NOMO-1 treated with dmso at 0.1 percent for 144 hours (cell line): ENCODE data around the gene RAP1GAP2.
"Not testable (repeated sequence)": the region's sequence is repeated elsewhere in the genome, so short reads cannot be mapped to it uniquely, and the experiment has no call there.

Experiments used
- DNase-seq: peaks from one replicate; lab custom pipeline; 2025; ENCODE audit not compliant: unreplicated experiment; lab: John Stamatoyannopoulos, UW

RAP1GAP2 gene

DNA sequence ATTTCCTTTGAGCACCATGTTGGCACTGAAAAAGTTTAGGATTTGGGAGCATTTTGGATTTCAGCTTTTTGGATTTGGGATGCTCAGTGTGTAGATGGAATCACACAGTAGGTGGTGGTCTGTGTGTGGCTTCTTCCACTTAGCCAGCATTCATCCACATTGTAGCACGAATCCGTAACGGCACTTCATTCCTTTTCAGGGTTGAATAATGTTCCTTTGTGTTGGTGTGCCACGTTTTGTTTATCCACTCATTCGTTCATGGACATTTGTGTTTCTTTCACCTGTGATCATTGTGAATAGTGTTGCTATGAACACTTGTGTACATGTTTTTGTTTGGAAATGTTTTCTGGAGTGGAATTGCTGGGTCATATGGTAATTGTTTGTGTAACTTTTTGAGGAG lies 85.1 kb downstream of the RAP1GAP2 start:
- no peak for DNase-seq

DNA sequence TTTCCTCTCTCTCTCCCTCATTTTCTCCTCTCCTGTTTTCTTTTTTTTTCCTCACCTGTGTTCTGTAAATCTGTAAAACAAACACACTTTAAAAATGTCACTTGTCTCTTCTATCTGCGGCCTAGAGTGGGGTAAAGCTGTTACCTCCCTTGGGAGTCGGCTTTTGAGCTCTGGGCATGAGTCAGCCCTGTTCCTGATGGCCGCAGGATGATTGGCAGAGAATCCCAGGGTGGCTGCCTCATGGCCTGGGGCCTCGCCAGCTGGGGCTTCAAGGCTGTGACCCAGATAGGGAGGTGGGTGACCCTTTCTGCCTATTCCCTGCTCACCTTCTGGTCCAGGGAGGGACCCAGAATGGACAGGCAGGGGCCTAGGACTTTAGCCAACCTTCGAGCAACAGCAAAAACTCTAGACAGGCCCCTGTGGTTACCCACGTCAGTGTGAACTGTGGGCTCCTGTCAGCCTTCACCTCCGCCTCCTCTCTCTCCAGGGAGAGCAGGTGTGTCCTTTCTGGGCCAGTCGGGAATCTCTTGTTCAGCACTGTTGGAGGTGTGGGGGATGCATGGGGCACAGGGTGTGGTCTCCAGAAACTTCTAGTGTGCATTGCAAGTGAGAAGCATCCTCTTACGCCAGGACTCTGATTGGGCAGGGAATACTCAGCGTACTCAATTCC lies 87.4 kb downstream of the RAP1GAP2 start:
- DNase-seq, result no peak

DNA sequence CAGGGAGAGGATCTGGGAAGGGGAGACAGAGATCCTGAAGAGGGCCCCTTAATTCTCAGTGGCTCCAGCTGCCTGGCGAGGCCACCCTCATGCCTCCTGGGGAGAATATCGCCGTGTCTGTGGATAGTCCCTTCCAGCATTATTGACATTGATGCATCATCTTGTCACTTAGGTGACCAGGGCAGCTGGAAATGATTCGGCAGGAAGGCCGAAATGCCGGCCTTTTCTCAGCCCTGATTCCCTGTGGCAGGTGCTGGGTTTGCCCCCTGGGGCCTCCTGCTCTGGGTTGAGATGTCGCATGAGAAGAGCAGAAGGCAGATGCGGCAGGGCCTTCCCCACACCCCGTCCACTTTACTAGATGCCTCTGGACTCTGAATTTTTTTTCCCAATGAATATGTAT lies 89.5 kb downstream of the RAP1GAP2 start:
- no peak for DNase-seq

DNA sequence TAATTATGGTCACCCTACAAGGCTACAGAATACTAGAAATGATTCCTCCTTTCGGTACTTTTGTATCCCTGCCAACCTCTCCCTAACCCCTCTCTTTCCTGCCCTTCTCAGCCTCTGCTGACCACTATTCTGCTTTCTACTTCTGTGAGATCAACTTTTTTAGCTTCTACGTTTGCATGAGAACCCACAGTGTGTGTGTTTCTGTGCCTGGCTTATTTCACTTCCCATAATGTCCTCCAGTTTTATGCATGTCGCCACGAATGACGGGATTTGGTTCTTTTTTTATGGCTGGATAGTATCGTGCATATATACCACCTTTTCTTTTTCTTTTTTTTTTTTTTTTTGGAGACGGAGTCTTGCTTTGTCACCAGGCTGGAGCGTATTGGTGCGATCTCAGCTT lies 92.1 kb downstream of the RAP1GAP2 start:
- no peak for DNase-seq

DNA sequence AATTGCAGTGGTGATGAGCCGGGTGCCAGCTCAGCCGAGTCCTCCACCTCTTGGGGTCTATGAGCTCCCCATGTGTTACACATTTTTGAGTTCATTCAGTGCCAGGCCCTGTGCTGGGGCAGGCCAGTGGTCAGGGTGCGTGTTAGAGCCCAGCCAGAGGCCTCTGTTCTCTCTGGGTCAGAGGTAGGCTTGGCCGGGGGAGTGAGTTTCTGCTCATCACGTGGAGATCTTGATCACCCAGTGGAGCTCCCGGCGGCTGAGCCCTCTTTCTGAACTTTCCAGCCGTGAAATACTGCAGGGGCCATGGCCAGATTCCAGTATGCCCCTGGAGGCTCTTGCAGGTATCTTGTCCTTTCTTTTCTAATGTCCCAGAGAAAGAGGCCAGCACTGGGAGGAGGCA lies 93.0 kb downstream of the RAP1GAP2 start:
- no peak for DNase-seq

DNA sequence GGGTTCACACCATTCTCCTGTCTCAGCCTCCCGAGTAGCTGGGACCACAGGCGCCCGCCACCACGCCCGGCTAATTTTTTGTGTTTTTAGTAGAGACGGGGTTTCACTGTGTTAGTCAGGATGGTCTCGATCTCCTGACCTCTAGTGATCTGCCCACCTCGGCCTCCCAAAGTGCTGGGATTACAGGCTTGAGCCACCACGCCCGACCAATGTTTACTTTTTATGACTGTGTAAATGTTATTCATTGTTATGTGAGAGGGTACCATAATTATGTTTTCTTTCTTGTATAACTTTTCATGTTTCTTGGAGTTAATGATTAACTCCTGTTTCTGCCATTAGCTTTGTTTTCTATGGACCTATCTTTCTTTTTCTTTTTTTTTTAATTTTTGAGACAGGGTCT lies 94.5 kb downstream of the RAP1GAP2 start:
- DNase-seq, result not testable (repeated sequence)

DNA sequence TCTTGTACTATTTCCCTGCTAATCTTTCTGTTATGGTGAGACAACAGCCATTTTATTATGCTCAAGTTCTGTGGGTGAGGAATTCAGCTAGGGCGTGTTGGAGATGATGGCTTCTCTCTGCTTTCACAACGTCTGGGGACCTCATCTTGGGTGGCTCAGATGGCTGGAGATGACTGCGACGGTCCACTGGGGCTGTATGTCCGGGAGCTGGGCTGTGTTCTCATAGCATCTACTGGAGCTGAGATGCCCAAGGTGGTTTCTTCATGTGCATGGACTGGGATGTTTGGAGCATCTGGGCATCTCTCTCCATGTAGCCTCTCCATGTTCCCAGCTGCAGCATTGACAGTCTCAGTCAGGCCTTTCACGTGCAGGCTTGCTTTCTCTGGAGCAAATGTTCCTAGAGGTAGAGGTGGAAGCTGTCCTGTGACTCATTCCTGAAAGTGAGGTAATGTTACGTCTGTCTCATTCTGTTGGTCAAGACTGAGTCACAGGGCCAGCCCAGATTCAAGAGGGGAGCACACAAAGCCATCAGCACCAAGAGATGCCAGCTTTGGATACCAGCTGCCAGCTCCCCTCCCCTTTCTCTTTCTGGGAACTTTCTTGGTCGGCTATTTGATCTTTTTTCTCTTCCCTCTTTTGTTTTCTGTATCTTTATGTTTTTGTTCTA lies 96.2 kb downstream of the RAP1GAP2 start:
- DNase-seq, result no peak

DNA sequence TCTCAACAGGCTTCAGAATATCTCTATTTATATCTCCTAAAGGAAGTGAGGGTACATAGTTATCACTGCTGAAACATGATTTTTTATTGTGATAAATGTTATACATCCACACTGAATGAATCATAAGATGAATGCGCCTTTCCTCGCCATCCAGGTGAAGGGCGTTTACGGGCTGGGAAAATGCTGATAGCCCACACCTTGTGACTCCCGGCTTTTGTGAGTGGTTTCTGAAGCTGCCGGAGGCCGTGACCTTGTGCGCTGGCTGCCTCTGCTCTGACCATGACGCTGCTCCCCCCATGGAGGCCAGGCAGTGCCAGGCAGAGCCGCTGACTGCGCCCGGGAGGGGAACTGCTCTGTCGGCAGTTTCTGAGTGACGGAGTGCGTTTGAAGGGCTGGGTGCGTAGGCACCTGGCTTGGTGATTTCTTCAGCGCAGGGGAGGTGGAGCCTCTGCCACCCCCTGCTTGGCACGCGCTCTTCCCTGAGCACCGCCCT lies 97.2 kb downstream of the RAP1GAP2 start:
- no peak for DNase-seq

DNA sequence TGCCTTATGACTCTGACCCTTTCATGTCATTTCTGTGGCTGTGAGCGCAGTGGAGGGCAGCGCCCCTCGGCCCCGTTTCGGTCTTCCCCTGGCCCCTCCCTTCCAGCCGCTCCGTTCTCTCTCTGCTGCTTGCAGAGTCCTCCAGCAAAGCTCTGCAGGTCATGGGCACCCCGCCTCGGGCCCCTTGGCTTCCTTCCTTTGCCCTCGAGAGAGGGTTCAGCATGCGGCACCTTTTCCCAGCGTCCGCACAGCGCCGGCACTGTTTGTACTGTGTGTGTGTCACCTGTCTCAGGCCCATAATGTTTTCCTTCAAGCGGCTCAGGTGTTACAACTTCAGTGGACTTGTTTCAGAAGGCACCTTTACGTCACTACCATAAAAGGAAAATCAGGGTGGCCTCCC lies 98.5 kb downstream of the RAP1GAP2 start:
- DNase-seq, result no peak

DNA sequence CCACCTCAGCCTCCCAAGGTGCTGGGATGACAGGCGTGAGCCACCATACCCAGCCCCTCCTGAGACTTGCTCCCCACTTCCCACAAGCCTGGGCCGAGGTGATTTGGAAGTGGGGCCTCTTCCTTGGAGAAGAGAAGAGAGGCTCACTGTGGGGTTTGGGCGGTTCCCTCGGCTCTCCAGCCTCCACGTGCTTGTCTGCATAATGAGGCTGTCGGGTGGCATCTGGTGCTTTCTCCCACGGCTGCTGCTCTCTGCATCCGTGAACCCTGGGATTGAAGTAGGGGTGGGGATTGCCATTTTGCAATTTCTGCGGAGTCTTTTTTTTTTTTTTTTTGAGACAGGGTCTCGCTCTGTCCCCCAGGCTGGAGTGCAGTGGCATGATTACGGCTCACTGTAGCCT lies 101.4 kb downstream of the RAP1GAP2 start:
- no peak for DNase-seq

DNA sequence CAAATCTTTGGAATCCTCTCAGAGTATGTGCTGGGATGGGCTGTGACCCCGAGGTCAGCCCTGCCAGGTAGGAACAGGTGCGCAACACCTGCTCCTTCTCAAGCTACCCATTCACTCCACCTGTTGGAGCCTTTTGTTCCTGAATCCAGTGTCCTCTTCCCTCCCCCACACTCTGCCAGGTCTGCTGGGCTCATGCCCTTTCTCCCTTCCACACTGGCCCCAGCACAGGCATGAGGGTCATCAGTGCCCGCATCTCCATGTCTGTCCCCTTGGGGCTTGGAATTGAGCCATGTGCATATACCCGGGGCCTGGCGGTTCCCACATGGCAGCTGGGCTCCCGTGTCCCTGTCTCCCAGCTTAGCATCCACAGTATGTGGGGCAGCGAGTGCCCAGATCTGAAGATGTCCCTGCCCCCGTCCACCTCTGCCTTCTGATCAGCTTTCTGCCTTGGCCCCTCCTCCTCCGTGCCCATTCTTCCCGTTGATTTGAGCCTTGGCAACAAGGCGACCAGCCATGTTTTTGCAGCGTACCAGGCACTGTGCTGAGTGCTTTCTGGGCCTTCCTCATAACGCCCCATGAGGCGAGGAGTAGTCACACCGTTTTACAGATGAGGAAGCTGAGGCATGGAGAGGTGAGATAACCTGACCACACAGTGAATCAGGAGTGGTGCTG lies 102.2 kb downstream of the RAP1GAP2 start:
- no peak for DNase-seq

DNA sequence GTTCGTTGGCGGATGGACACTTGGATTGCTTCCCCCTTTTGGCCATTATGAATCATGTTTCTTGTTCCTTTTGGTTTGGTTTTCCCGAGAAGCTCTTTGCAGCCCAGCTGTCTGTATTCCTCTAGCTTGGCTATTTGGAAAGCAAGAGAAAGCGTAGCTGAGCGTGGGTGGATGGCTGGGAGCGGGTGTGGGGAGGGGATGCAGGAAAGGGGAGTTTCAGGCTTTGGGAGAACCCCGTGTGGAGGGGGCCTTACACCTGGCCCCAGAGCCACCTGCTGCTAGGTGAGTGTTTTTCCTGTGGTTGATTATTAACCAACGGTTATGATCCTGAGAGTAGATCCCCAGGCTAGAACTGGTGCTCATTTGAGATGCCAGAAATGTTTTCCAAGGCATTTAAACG lies 103.7 kb downstream of the RAP1GAP2 start:
- no peak for DNase-seq

DNA sequence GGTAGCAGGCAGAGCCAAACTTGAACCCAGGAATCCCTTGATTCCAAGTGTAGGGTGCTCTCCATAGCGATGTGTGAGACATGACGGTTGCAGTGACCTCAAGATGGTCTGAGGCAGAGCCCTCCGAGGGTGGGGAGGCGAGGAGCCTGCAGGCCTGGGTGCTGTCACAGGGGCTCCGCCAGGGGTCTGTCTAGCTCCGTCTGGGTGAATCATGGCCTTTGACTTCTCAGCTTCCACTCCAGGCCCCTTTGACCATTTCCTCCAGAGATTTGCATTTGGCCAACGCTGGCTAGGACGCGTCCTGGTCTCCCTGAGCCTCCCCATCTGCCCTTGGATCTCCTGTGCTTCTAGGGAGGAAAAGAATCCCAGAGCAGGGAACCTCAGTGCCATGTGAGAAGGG lies 104.6 kb downstream of the RAP1GAP2 start:
- DNase-seq, result no peak

DNA sequence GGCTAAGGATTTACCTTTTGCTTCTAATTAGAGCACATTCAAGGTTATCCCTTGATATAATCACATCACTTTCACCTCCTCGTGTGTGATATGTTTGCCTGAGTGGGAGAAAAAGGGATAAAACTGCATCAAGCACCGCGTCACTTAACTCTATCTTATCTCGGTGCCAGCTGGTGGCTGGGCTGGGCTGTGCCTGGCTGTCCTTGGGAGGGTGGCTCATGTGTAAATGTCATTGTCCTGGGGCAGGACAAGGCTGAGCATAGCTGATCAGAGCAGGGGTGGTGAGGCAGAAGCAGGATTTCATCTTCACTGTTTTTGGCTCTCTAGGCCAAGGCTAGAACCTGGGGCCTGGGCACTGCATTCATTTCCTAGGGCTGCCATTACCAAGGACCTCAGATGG lies 105.3 kb downstream of the RAP1GAP2 start:
- DNase-seq, result no peak

DNA sequence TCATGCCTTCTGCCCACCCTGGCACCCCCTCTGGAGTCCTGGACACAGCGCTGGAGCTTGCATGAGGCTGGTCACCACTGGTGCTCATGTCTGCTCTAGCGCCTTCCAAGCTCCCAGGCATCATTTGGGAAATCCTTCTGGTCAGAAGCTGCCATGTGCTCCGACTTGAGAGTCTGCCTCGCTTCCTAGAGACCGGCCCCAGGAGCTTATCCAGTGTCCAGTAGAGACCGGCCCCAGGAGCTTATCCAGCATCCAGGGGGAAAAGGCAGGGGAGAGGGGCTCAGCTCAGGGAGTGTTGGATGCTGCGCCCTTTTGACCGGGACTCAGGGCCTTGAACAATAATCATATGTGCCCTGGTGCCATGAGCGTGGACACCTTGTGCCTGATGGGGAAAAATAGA lies 106.3 kb downstream of the RAP1GAP2 start:
- DNase-seq, result no peak

DNA sequence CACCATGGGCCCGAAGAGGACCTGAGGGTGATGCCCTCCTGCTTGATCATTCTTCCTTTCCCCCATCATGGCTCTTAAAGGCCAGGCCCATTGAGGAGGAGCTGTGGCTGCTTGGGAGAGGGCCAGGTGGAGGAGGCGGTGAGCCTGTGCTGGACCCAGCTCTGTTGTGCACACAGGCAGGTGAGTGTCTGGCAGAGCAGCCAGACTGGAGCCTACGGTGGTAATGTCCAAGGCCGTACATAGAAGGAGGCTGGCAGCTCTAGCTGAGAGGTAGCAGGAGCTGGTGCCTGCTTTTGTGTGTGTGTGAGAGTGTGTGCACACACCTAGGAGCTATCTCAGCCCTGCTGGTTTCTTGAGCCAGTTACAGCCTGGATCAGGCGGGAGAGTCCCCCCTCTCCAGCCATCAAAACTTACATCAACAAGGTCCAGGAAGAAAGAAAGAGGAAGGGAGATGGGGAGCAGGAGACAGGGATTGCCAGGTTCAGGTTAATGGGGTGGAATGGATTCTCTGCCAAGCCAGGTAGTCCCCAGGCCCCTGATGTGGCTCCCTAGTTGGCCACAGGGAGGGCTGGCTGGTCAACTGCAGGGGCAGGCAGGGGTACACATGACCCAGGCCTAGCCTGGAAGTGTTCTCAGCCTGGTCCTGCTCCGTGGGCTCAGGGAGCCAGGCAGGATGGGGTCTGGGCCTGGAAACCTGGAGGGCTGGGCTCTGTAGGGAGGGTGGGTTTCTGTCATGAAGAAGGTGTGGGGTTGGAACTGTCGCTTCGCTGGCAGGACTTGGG lies 107.1 kb downstream of the RAP1GAP2 start:
- no peak for DNase-seq

DNA sequence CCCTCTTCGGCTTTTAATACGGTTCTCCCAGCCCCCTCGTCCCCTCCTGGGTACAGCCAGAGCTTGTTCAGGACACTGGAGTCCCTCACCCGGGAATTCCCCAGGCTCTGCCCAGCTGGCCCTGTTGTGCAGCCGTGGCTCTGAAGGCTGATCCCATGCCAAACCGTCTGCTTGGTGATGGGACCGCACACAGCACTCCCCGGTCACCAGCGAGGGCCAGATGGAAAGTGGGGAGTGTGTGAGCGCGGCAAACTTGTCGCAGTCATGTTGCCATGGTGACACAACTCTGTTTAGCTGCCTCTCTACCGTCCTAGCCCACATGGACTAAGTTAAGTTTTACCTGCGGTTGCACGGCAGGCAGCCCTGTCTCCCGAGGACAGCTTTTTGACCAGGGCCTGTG lies 107.9 kb downstream of the RAP1GAP2 start:
- DNase-seq, result no peak

DNA sequence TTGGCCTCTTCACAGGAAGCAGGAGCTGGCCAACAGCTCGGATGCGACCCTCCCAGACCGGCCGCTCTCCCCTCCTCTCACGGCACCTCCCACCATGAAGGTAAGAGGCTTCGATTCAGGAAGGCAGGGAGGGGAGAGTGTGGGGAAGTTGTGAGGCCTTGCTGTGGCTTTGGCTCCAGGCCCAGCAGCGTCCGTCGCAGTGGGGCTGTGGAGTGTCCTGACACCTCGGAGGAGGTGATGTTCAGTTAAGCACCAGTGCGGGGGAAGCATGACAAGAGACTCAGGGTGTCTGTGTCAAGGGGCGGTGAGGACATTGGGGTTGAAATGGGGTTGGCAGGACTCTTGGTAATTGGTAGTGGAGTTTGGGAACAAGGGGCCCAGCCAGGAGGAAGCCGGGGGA lies 109.0 kb downstream of the RAP1GAP2 start:
- no peak for DNase-seq

DNA sequence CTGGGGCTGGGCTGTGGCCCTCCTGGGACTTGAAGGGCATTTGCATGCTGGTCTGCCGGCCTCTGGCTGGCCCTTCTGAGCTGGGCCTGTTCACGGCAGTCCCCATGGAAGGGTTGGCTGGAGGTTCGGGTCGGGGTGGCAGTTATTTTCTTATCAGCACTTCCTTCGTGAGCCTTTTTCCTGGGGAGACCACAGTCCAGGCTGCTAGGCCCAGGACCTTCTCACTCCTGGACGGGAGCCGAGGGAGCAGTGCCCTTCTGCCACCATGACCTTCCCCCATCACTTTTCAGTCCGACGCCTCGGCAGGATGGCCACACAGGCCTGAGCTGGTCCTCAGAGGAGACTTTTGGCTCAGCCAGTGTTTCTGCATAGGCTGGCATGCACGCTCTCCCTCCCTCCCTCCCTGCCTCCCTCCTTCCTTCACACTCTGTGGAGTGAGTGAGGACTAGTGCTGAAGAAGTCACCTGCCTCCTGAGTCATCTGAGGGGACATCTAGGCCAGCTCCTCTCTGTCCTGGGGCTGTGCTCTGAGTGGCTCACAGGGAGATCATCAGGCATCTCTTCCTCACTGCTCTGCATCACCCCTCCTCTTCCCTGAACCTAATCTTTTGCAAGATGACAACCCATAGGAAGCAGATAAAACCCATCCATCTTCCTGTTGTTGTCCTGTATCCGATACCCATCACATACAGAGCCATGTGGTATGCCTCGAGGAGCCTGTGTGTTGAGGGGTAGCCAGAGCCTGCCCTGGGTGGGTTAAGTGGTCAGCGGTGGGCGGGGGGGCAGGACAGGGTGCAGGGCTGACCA lies 109.7 kb downstream of the RAP1GAP2 start:
- DNase-seq, result no peak

DNA sequence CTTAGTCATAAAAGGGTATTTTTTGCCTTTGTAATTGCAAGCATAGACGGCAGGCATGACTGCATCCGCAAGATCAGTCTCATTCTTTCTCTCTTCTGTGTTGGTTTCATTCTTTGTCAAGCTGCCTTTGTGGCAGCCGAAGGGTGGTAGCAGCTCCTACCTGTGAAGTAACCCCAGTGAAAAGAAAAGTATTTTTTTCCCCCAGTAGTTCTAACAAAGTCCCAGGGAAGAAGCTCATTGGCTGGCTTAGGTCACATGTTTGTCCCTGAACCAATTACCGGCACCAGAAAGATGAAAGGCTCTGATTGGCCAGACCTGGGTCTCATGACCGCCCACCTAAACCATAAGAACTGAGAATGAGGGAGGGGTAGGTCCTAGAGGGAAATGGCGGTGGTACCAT lies 110.7 kb downstream of the RAP1GAP2 start:
- DNase-seq, result no peak
